ENCODE data around the gene ADAD2. TPM values are rescaled to one million over a fixed set of nuclear protein-coding genes. Genes with fewer than 3 reads are reported as not detected.

Gene ADAD2
- total and polyA plus RNA-seq, 12 donors = 0.36 to 5.9 (median 0.85) TPM; not detected in 4

DNA sequence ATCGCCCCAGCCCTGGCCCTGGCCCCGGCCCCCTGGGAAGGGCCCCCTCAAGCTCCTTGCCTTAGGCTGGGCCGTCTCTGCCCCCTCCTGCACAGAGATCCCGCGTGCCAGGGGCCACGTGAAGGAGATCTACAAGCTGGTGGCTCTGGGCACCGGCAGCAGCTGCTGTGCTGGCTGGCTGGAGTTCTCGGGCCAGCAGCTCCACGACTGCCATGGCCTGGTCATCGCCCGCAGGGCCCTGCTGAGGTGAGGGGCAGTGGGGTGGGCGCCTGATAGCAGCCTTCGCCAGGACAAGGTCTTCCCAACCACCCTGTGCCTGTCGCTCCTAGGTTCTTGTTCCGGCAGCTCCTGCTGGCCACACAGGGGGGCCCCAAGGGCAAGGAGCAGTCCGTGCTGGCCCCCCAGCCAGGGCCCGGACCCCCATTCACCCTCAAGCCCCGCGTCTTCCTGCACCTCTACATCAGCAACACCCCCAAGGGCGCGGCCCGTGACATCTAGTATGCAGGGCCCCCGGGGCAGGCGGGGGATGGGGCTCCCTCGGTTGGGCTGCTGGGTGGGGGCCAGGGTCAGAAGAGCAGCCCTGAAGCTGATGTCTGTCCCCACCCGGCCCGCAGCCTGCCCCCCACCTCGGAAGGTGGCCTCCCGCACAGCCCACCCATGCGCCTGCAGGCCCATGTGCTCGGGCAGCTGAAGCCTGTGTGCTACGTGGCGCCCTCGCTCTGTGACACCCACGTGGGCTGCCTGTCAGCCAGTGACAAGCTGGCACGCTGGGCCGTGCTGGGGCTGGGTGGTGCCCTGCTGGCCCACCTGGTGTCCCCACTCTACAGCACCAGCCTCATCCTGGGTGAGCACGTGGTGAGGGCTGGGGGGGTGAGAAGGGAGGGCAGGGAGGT lies 4.5 kb downstream of the ADAD2 start:
- DNase-seq (no peak), ATAC-seq (peak in 1 of 8 donors; percentile 25)
- WGBS, 2 donors = 83 to 89% methylated on average over 38 of the region's 38 CpGs
- intact Hi-C loops (cut with DNase I) = no loop called here
- TF ChIP-seq, protein P1, sequence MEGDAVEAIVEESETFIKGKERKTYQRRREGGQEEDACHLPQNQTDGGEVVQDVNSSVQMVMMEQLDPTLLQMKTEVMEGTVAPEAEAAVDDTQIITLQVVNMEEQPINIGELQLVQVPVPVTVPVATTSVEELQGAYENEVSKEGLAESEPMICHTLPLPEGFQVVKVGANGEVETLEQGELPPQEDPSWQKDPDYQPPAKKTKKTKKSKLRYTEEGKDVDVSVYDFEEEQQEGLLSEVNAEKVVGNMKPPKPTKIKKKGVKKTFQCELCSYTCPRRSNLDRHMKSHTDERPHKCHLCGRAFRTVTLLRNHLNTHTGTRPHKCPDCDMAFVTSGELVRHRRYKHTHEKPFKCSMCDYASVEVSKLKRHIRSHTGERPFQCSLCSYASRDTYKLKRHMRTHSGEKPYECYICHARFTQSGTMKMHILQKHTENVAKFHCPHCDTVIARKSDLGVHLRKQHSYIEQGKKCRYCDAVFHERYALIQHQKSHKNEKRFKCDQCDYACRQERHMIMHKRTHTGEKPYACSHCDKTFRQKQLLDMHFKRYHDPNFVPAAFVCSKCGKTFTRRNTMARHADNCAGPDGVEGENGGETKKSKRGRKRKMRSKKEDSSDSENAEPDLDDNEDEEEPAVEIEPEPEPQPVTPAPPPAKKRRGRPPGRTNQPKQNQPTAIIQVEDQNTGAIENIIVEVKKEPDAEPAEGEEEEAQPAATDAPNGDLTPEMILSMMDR (IDR thresholded peaks at IDR 0.05) = no peak
- Histone ChIP-seq H3K27me3 (peaks cover 0 to 33% (median 0%) of the 10 kb centered on the region in 7 donors), H3K36me3 (no peaks in the 10 kb centered on the region), H3K27ac (no peak overlapping the region), H3K9me3 (no peaks in the 10 kb centered on the region), H3K4me3 (no peak overlapping the region), H3K4me1 (peaks cover 0 to 19% (median 0%) of the 10 kb centered on the region in 9 donors)

DNA sequence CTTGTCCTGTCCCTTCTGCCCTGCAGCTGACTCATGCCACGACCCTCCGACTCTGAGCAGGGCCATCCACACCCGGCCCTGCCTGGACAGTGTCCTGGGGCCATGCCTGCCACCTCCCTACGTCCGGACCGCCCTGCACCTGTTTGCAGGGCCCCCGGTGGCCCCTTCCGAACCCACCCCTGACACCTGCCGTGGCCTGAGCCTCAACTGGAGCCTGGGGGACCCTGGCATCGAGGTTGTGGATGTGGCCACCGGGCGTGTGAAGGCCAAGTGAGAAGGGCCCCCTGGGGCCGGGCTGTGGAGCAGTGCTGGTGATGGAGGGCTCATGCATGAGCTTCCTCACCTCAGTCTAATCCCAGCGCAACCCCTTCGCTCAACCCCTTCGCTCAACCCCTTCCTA lies 5.1 kb downstream of the ADAD2 start:
- TF ChIP-seq, protein P1 (IDR thresholded peaks at IDR 0.05) = no peak
- Histone ChIP-seq H3K9me3 (no peaks in the 10 kb centered on the region), H3K36me3 (no peaks in the 10 kb centered on the region), H3K27ac (no peak overlapping the region), H3K4me1 (peaks cover 0 to 19% (median 0%) of the 10 kb centered on the region in 9 donors), H3K4me3 (no peak overlapping the region), H3K27me3 (peaks cover 0 to 33% (median 0%) of the 10 kb centered on the region in 7 donors)
- ATAC-seq (no peak), DNase-seq (no peak)
- intact Hi-C loops (cut with DNase I) = no loop called here
- WGBS, 2 donors = 91 to 92% methylated on average over 16 of the region's 16 CpGs

DNA sequence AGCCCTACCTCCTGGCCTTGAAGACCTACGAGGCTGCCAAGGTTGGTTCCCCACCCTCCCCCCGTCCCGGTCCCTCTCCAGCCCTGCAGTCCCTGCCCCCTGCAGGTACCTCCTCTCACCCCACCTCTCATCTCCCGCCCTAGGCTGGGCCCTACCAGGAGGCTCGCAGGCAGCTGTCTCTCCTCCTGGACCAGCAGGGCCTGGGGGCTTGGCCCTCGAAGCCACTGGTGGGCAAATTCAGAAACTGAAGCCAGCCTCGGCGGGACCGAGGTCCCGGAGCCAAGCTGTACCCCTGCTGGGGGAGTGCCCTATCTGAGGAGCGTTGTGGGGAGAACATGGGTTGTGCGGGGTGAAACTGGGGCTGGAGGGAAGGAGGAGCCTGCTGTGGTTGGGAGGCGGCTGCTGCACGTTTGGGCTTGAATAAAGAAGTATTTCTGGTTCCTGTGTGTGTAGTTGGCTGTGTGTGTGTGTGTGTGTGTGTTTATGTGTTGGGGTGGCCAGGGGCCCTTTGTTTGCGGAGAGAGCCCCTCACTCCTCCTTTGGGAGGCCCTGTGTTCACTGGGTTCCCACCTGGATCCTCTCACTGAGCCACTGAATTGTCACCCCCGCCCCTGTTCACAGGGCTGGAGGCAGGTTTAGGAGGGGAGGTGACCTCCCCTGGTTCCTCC lies 5.9 kb downstream of the ADAD2 start:
- Histone ChIP-seq H3K27ac (no peak overlapping the region), H3K36me3 (no peaks in the 10 kb centered on the region), H3K9me3 (no peaks in the 10 kb centered on the region), H3K4me3 (no peak overlapping the region), H3K4me1 (peaks cover 0 to 19% (median 0%) of the 10 kb centered on the region in 9 donors), H3K27me3 (peaks cover 0 to 33% (median 0%) of the 10 kb centered on the region in 7 donors)
- ATAC-seq = no peak
- TF ChIP-seq, protein P1 (IDR thresholded peaks at IDR 0.05) = no peak
- intact Hi-C loops (cut with DNase I) = no loop called here
- WGBS, 2 donors = 74 to 81% methylated on average over 16 of the region's 16 CpGs
- no peak for DNase-seq

DNA sequence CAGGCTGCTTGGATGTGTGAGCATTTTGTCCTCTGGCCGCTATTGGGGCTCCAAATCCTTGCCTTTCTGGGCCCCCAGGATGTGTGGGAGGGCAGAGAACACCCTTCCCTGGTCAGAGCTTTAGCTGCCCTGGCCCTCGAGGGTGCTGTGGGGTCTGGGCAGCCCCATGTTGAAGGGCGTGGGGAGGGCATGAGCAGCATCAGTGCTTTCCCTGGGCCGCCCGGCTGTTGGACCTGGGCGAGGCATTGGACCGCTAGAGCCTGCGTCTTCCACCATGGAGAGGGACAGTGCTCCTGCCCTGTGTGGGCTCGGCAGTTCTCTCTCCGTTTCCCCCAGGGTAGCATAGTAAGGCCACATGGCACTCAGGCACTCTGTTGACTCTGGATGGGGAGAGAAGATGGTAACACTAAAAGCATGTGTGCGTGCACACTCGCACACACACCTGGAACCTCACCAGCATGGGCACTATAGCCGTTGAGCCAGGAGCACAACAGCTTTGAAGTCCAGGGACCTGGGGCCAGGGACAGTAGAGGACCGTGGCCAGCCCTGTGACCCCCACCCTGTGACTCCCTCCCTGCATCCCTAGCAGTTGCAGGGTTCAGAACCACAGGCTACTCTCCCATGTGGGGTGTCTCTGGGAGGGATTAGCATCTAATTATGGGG lies 6.6 kb downstream of the ADAD2 start:
- ATAC-seq (no peak), DNase-seq (no peak)
- intact Hi-C loops (cut with DNase I) = no loop called here
- H3K27me3 ChIP-seq = peaks cover 0 to 33% (median 0%) of the 10 kb centered on the region in 7 donors
- WGBS, 2 donors = 93 to 95% methylated on average over 14 of the region's 14 CpGs
- no peak overlapping the region for H3K27ac ChIP-seq
- H3K4me3 ChIP-seq = no peak overlapping the region
- no peaks in the 10 kb centered on the region for H3K36me3 ChIP-seq
- TF ChIP-seq, protein P1 (IDR thresholded peaks at IDR 0.05) = no peak
- no peaks in the 10 kb centered on the region for H3K9me3 ChIP-seq
- peaks cover 0 to 19% (median 0%) of the 10 kb centered on the region in 9 donors for H3K4me1 ChIP-seq

Data from heart right ventricle (tissue), 16 donors.